Thoracic aorta (tissue), 2 donors: ENCODE data around the gene AHNAK2. TPM values are rescaled to one million over a fixed set of nuclear protein-coding genes. Genes with fewer than 3 reads are reported as not detected.

ENCODE experiments used
- ATAC-seq: fragments of 150-250 bp; one replicate; pipeline ENCODE4 v1.8.0; 2017; ENCODE audit warnings: low read depth; ENCODE audit not compliant: insufficient number of reproducible peaks, low FRiP score
- DNase-seq: peaks from one replicate; pipeline ENCODE4 v3.0.0-alpha.2; 2020; ENCODE audit warnings: low spot score
- H3K27ac ChIP-seq, 2 donors: fragments of 200-600 bp; sonication (generic); 1 replicate in 1 of 2; 2 replicates in 1 of 2; pipeline ENCODE4 v1.5.1; 2016; ENCODE audit warnings: mild to moderate bottlenecking in 2 of 2, moderate library complexity in 2 of 2
- H3K27me3 ChIP-seq: fragments of 200-600 bp; sonication (generic); replicated peaks from 2 replicates; pipeline ENCODE4 v1.6.0; 2016; ENCODE audit warnings: mild to moderate bottlenecking; ENCODE audit not compliant: insufficient read depth
- H3K36me3 ChIP-seq: fragments of 200-600 bp; sonication (generic); one replicate; pipeline ENCODE4 v1.5.1; 2016
- H3K4me1 ChIP-seq, 2 donors: fragments of 200-600 bp; sonication (generic); 1 replicate in 1 of 2; 2 replicates in 1 of 2; pipeline versions ENCODE4 v1.5.1 to v1.6.0; 2016; ENCODE audit warnings: low read depth in 2 of 2, mild to moderate bottlenecking in 1 of 2; ENCODE audit not compliant: control insufficient read depth in 1 of 2
- H3K4me3 ChIP-seq: fragments of 200-600 bp; sonication (generic); 2 replicates; pipeline ENCODE4 v1.5.1; 2016; ENCODE audit warnings: mild to moderate bottlenecking
- H3K9me3 ChIP-seq: fragments of 200-600 bp; sonication (generic); 2 replicates; pipeline ENCODE4 v1.5.1; 2016
- CTCF ChIP-seq: fragments of 200-600 bp; sonication (generic); IDR thresholded peaks from one replicate; pipeline ENCODE4 v1.5.1; 2019; ENCODE audit warnings: antibody characterized with exemption
- total RNA-seq, 2 donors: library from RNA; depleted of rRNA; stranded (reverse); fragments of >200 nt; gene quantifications; one replicate each; pipeline versions ENCODE4 v1.1.0 to v1.2.3, GENCODE V29; 2016

The AHNAK2 gene
- total RNA-seq, 2 donors from 2014 or later, result 22.6 to 47.8 TPM

DNA sequence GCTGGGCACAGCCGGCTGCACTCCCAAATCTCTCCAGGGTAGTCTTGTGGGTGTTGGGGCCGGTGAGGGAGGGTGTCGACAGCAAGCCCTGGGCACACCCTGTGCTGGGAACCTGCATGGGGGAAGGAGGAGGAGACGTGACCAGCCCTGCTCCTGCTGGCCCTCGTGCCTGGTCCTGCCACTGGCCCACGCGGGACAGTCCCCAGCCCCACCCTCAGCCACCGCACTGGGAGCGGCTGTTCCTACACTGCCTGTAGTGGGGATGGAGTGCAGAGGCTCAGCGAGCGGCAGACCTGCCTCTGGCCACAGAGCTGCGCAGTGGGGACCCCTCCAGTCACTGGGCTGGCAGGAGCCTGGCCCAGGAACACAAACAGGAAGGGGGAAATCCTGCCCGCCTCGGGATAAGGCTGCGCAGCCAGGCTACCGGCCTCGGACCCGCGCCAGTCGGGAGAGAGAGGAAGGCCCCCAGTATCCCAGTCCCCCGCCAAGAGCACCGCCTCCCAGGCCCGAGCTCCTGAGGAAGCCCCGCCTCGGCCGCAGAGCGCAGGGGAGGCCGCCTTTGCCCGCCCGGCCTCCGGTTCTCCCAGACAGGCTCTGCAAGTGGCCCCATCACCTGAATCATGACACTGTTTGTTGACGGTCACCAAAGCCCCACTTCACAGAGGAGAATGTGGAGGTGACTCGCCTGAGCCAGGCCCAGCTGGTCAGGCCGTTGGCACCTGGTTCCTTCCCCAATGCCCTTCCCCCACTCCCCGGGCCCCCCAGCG is 10.6 kb downstream of the AHNAK2 start:
- Histone ChIP-seq H3K4me1 (peaks cover 11 to 44% of the 10 kb centered on the region in 2 donors), H3K4me3 (peak overlapping the region; percentile 54), H3K27me3 (no peaks in the 10 kb centered on the region), H3K36me3 (no peaks in the 10 kb centered on the region), H3K9me3 (no peaks in the 10 kb centered on the region), H3K27ac (peak overlapping the region; percentile 70 to 94)
- ATAC-seq (peak; percentile 45), DNase-seq (no peak)
- no peak for TF ChIP-seq CTCF

GRCh38 chr14:104966981-104967385 is 11.2 kb downstream of the AHNAK2 start:
- H3K27me3 ChIP-seq, result no peaks in the 10 kb centered on the region
- H3K9me3 ChIP-seq, result no peaks in the 10 kb centered on the region
- H3K36me3 ChIP-seq, result no peaks in the 10 kb centered on the region
- H3K4me1 ChIP-seq, result peaks cover 9 to 39% of the 10 kb centered on the region in 2 donors
- H3K27ac ChIP-seq, result peak overlapping the region; percentile 70 to 94
- TF ChIP-seq CTCF, result no peak
- no peak for DNase-seq
- peak overlapping the region; percentile 54 for H3K4me3 ChIP-seq
- no peak for ATAC-seq

GRCh38 chr14:104966261-104966865 is 11.8 kb downstream of the AHNAK2 start:
- no peak overlapping the region for H3K4me3 ChIP-seq
- no peak for TF ChIP-seq CTCF

DNA sequence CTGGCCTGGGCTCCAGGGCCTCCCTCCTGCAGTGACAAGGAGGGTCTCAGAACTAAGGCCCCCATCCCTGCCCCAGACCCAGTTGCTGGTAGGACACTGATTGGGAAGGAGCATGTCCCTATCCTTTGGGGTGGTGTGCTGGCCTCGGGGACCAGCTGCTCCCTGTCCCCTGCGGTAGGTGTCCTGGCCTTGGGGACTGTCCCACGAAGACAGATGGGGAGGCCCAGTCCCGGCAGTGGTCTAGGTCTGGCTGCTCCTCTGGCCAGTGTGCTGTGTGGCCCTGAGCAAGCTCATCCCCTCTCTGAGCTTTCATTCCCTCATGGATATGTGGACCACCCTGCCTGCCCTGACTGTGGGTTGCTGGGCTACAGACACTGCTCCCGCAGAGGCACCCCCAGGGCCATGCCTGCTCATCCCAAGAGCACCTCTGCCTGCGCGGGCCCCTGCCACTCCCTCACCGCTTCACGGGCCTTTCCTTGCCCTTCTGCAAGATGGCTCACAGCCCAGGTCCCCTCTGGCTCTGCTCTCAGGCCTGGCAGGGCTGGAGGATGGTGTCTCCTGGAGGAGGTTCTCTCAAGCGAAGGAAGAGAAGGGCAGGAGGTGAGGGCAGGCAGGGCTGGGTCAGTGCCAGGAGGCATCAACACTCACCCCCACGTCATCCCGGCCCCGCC is 12.5 kb downstream of the AHNAK2 start:
- Histone ChIP-seq H3K36me3 (no peaks in the 10 kb centered on the region), H3K27ac (no peak overlapping the region), H3K4me1 (peaks cover 7 to 31% of the 10 kb centered on the region in 2 donors), H3K27me3 (no peaks in the 10 kb centered on the region), H3K4me3 (no peak overlapping the region), H3K9me3 (no peaks in the 10 kb centered on the region)
- TF ChIP-seq CTCF, result no peak
- ATAC-seq (no peak), DNase-seq (no peak)

More at GRCh38 chr14:104966261-104966865, 11.8 kb downstream of the AHNAK2 start:
- ATAC-seq (no peak), DNase-seq (no peak)
- Histone ChIP-seq H3K36me3 (no peaks in the 10 kb centered on the region), H3K27ac (peak overlapping the region; percentile 70 to 94), H3K9me3 (no peaks in the 10 kb centered on the region), H3K4me1 (peaks cover 9 to 34% of the 10 kb centered on the region in 2 donors), H3K27me3 (no peaks in the 10 kb centered on the region)

GRCh38 chr14:104964546-104964945 is 13.6 kb downstream of the AHNAK2 start:
- Histone ChIP-seq H3K4me3 (no peak overlapping the region), H3K27me3 (no peaks in the 10 kb centered on the region), H3K27ac (no peak overlapping the region), H3K4me1 (peaks cover 4 to 27% of the 10 kb centered on the region in 2 donors), H3K36me3 (no peaks in the 10 kb centered on the region), H3K9me3 (no peaks in the 10 kb centered on the region)
- no peak for DNase-seq
- no peak for ATAC-seq
- TF ChIP-seq CTCF, result no peak
